Hepatocyte (in vitro differentiated cells): Measurements from ENCODE around the gene P3H4. TPM values are rescaled to one million over a fixed set of nuclear protein-coding genes. Genes with fewer than 3 reads are reported as not detected.

ENCODE experiments used
- DNase-seq: peaks from one replicate; pipeline ENCODE4 v3.0.0-alpha.2; 2016; ENCODE audit warnings: low spot score
- H2AFZ ChIP-seq: fragments of 200-600 bp; sonication (generic); 2 replicates; pipeline ENCODE4 v1.6.0; 2016; ENCODE audit warnings: antibody characterized with exemption, mild to moderate bottlenecking
- H3K27ac ChIP-seq: fragments of 200-600 bp; sonication (generic); 2 replicates; pipeline ENCODE4 v1.5.1; 2016; ENCODE audit warnings: mild to moderate bottlenecking
- H3K27me3 ChIP-seq: fragments of 200-600 bp; sonication (generic); 2 replicates; pipeline ENCODE4 v1.6.1; 2016
- H3K36me3 ChIP-seq: fragments of 200-600 bp; sonication (generic); replicated peaks from 2 replicates; pipeline ENCODE4 v1.5.1; 2016; ENCODE audit warnings: low read depth; ENCODE audit not compliant: insufficient read depth
- H3K4me1 ChIP-seq: fragments of 200-600 bp; sonication (generic); 2 replicates; pipeline ENCODE4 v1.5.1; 2016; ENCODE audit warnings: mild to moderate bottlenecking, moderate library complexity; ENCODE audit not compliant: insufficient read depth
- H3K4me2 ChIP-seq: fragments of 200-600 bp; sonication (generic); 2 replicates; pipeline ENCODE4 v1.6.0; 2016
- H3K4me3 ChIP-seq: fragments of 200-600 bp; sonication (generic); 2 replicates; pipeline ENCODE4 v1.5.1; 2016; ENCODE audit warnings: mild to moderate bottlenecking
- H3K79me2 ChIP-seq: fragments of 200-600 bp; sonication (generic); 2 replicates; pipeline ENCODE4 v1.6.0; 2017; ENCODE audit warnings: mild to moderate bottlenecking
- H3K9me2 ChIP-seq: fragments of 200-600 bp; sonication (generic); replicated peaks from 2 replicates; pipeline ENCODE4 v1.6.0; 2017; ENCODE audit warnings: mild to moderate bottlenecking; ENCODE audit not compliant: insufficient read depth
- H3K9me3 ChIP-seq: fragments of 200-600 bp; sonication (generic); 2 replicates; pipeline ENCODE4 v1.5.1; 2016; ENCODE audit warnings: low read depth, mild to moderate bottlenecking
- H4K20me1 ChIP-seq: fragments of 200-600 bp; sonication (generic); 2 replicates; pipeline ENCODE4 v1.6.0; 2016; ENCODE audit warnings: mild to moderate bottlenecking; ENCODE audit not compliant: insufficient read depth, poor library complexity, severe bottlenecking
- CTCF ChIP-seq: fragments of 200-600 bp; sonication (generic); IDR thresholded peaks from 2 replicates; pipeline ENCODE4 v1.5.1; 2016; ENCODE audit warnings: antibody characterized with exemption, mild to moderate bottlenecking; ENCODE audit not compliant: poor library complexity
- EZH2 ChIP-seq: fragments of 200-600 bp; sonication (generic); IDR thresholded peaks from 2 replicates; pipeline ENCODE4 v1.6.1; 2016; ENCODE audit warnings: antibody characterized with exemption, mild to moderate bottlenecking, borderline replicate concordance
- EZH2phosphoT487 ChIP-seq: fragments of 200-600 bp; sonication (generic); IDR thresholded peaks from one replicate; pipeline ENCODE4 v1.6.1; 2018; ENCODE audit warnings: antibody characterized with exemption, mild to moderate bottlenecking, low read depth, moderate library complexity; ENCODE audit not compliant: unreplicated experiment, severe bottlenecking
- WGBS: methylation state at CpG from one replicate; pipeline ENCODE4 v1.1.6; 2016; ENCODE audit warnings: low lambda C conversion rate; ENCODE audit errors: missing lambda C conversion rate; 5-methylcytosine and 5-hydroxymethylcytosine counted together
- polyA plus RNA-seq: library from polyadenylated mRNA; unstranded; fragments of >200 nt; fragmentation: Nextera tagmentation; extraction: Ambion mirVana; gene quantifications from 2 replicates; pipeline ENCODE4 v1.2.1, GENCODE V29; 2016
- total RNA-seq: library from RNA; depleted of rRNA; stranded (reverse); fragments of >200 nt; gene quantifications from 2 replicates; pipeline ENCODE4 v1.2.3, GENCODE V29; 2014

Gene P3H4
- total and polyA plus RNA-seq, 2 experiments from 2014 or later: 62.6 to 110 TPM

- H3K27ac ChIP-seq: peak overlapping the region; percentile 44
- DNase-seq: peak; percentile 12
- no peaks in the 10 kb centered on the region for H3K9me3 ChIP-seq
- H3K4me2 ChIP-seq: peak overlapping the region; percentile 85
- TF ChIP-seq EZH2phosphoT487: no peak
- TF ChIP-seq CTCF: no peak
- TF ChIP-seq EZH2: no peak
- H3K79me2 ChIP-seq: peaks cover 91% of the 10 kb centered on the region
- no peak overlapping the region for H3K4me3 ChIP-seq
- no peaks in the 10 kb centered on the region for H3K27me3 ChIP-seq
- H3K4me1 ChIP-seq: peaks cover 27% of the 10 kb centered on the region
- H2AFZ ChIP-seq: no peak overlapping the region
- H3K36me3 ChIP-seq: no peaks in the 10 kb centered on the region
- peaks cover 77% of the 10 kb centered on the region for H4K20me1 ChIP-seq
- H3K9me2 ChIP-seq: no peaks in the 10 kb centered on the region
- WGBS: 84% methylated on average over 13 of the region's 13 CpGs
Measured at GRCh38 chr17:41781404-41782110, 30.2 kb downstream of the P3H4 start.

- no peak overlapping the region for H3K27ac ChIP-seq
Measured at GRCh38 chr17:41779954-41780353, 31.8 kb downstream of the P3H4 start.

GRCh38 chr17:41777574-41778188 lies 34.1 kb downstream of the P3H4 start:
- no peak overlapping the region for H3K4me3 ChIP-seq
- WGBS: 52% methylated on average over 12 of the region's 12 CpGs
- no peaks in the 10 kb centered on the region for H3K36me3 ChIP-seq
- H3K9me3 ChIP-seq: no peaks in the 10 kb centered on the region
- H4K20me1 ChIP-seq: peaks cover 91% of the 10 kb centered on the region
- peaks cover 93% of the 10 kb centered on the region for H3K79me2 ChIP-seq
- H3K4me2 ChIP-seq: peak overlapping the region; percentile 61
- no peaks in the 10 kb centered on the region for H3K9me2 ChIP-seq
- no peak for TF ChIP-seq EZH2
- TF ChIP-seq EZH2phosphoT487: no peak
- TF ChIP-seq CTCF: no peak
- H3K27ac ChIP-seq: peak overlapping the region; percentile 79
- H2AFZ ChIP-seq: no peak overlapping the region
- DNase-seq: peak; percentile 60
- H3K4me1 ChIP-seq: peaks cover 59% of the 10 kb centered on the region
- no peaks in the 10 kb centered on the region for H3K27me3 ChIP-seq

More at GRCh38 chr17:41779954-41780353, 31.8 kb downstream of the P3H4 start:
- 92% methylated on average over 1 of the region's 1 CpG for WGBS
- no peaks in the 10 kb centered on the region for H3K36me3 ChIP-seq
- DNase-seq: no peak
- peaks cover 93% of the 10 kb centered on the region for H4K20me1 ChIP-seq
- TF ChIP-seq EZH2: no peak
- TF ChIP-seq EZH2phosphoT487: no peak
- TF ChIP-seq CTCF: no peak
- peaks cover 40% of the 10 kb centered on the region for H3K4me1 ChIP-seq
- H3K79me2 ChIP-seq: peaks cover 96% of the 10 kb centered on the region
- no peaks in the 10 kb centered on the region for H3K9me3 ChIP-seq
- H3K27me3 ChIP-seq: no peaks in the 10 kb centered on the region
- H3K9me2 ChIP-seq: no peaks in the 10 kb centered on the region
- no peak overlapping the region for H3K4me3 ChIP-seq
- no peak overlapping the region for H3K4me2 ChIP-seq
- H2AFZ ChIP-seq: no peak overlapping the region
